Bronchial epithelial cell (primary cell): ENCODE results near the gene PSMA7. TPM values are rescaled to one million over a fixed set of nuclear protein-coding genes. Genes with fewer than 3 reads are reported as not detected.

Experiments
- DNase-seq: peaks from one replicate; pipeline ENCODE4 v3.0.0-alpha.2; 2010; ENCODE audit warnings: low read depth
- FAIRE-seq: peaks from 2 replicates; lab custom pipeline; 2011; peaks lifted over from hg19 to GRCh38; lab: Jason Lieb, UNC
- H3K27me3 ChIP-seq: 2 replicates; pipeline ENCODE4 v1.5.1; 2011; ENCODE audit warnings: low read length; ENCODE audit not compliant: control insufficient read depth, insufficient read depth
- H3K36me3 ChIP-seq: 2 replicates; pipeline ENCODE4 v1.5.1; 2011; ENCODE audit warnings: low read length; ENCODE audit not compliant: control insufficient read depth, insufficient read depth
- H3K4me3 ChIP-seq: 2 replicates; pipeline ENCODE4 v1.5.1; 2011; ENCODE audit warnings: mild to moderate bottlenecking, low read depth, low read length, control low read depth
- total RNA-seq: library from RNA; depleted of rRNA; stranded (reverse); fragments of >200 nt; gene quantifications from 2 replicates; pipeline ENCODE4 v1.2.1, GENCODE V29; 2014
- TF ChIP-seq, protein P1 (sequence below): IDR thresholded peaks from 2 replicates; pipeline ENCODE4 v1.5.1; 2011; ENCODE audit warnings: mild to moderate bottlenecking, moderate library complexity, low read length, control low read depth, inconsistent platforms; ENCODE audit not compliant: insufficient read depth, severe bottlenecking

Gene PSMA7
- total RNA-seq, 1 donor from 2014 or later = 516 TPM

GRCh38 chr20:62096421-62097380, 46.5 kb downstream of the PSMA7 start:
- Histone ChIP-seq H3K36me3 (no peaks in the 10 kb centered on the region), H3K4me3 (no peak overlapping the region), H3K27me3 (no peaks in the 10 kb centered on the region)
- FAIRE-seq (no peak), DNase-seq (no peak)
- TF ChIP-seq, protein P1, sequence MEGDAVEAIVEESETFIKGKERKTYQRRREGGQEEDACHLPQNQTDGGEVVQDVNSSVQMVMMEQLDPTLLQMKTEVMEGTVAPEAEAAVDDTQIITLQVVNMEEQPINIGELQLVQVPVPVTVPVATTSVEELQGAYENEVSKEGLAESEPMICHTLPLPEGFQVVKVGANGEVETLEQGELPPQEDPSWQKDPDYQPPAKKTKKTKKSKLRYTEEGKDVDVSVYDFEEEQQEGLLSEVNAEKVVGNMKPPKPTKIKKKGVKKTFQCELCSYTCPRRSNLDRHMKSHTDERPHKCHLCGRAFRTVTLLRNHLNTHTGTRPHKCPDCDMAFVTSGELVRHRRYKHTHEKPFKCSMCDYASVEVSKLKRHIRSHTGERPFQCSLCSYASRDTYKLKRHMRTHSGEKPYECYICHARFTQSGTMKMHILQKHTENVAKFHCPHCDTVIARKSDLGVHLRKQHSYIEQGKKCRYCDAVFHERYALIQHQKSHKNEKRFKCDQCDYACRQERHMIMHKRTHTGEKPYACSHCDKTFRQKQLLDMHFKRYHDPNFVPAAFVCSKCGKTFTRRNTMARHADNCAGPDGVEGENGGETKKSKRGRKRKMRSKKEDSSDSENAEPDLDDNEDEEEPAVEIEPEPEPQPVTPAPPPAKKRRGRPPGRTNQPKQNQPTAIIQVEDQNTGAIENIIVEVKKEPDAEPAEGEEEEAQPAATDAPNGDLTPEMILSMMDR = no peak

DNA sequence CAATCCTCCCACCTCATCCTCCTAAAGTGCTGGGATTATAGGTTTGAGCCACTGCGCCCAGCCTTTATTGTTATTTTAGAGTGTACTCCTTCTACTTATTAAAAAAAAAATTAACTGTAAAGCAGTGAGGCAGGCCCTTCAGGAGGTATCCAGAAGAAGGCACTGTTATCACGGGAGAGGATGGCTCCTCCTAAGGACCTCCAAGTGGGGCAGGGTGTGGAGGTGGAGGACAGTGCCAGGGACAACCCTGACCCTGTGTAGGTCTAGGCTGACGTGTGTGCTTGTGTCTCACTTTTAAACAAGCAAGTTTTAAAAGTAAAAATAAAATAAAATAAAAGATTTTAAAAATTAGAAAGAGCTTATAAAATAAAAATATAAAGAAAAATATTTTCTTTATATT, 53.8 kb downstream of the PSMA7 start:
- TF ChIP-seq, protein P1 = no peak
- DNase-seq = no peak
- no peak for FAIRE-seq
- no peaks in the 10 kb centered on the region for H3K27me3 ChIP-seq
- H3K36me3 ChIP-seq = no peaks in the 10 kb centered on the region
- H3K4me3 ChIP-seq = no peak overlapping the region

DNA sequence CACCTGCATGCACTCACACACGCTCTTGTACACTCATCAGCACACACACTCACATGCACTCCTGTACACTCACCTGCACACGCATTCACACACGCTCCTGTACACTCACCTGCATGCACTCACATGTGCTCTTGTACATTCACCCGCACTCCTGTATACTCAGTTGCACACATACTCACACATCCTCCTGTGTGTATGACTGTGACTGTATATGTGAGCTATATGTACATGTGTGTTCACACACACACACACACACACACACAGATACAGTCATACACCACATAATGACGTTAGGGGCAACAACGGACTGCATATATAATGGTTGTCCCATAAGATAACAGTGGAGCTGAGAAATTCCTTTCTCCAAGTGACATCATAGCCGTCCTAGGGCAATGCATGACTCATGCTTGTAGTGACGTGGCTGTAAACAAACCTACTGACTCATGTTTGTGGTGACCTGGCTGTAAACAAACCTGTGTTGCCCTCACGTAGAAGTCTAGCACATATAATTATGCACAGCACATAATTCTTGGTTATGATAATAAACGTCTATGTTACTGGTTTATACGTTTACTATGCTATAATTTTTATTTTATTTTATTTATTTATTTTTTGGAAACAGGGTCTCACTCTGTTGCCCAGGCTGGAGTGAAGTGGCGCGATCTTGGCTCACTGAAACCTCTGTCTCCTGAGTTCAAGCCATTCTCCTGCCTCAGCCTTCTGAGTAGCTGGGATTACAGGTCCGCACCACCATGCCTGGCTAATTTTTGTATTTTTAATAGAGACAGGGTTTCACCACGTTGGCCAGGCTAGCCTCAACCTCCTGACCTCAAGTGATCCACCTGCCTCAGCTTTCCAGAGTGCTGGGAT, 54.7 kb downstream of the PSMA7 start:
- Histone ChIP-seq H3K27me3 (no peaks in the 10 kb centered on the region), H3K4me3 (no peak overlapping the region), H3K36me3 (no peaks in the 10 kb centered on the region)
- TF ChIP-seq, protein P1 = no peak
- FAIRE-seq = no peak
- peak; percentile 97 for DNase-seq

DNA sequence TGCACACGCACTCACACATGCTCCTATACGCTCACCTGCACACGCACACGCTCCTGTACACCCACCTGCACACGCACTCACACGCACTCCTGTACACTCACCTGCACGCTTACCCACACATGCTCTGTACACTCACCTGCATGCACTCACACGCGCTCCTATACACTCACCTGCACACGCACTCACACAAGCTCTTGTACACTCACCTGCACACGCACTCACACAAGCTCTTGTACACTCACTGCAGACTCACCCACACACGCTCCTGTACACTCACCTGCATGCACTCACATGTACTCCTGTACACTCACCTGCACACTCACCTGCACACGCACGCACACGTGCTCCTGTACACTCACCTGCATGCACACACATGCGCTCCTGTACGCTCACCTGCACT, 55.6 kb downstream of the PSMA7 start:
- no peaks in the 10 kb centered on the region for H3K27me3 ChIP-seq
- TF ChIP-seq, protein P1 = no peak
- DNase-seq = no peak

DNA sequence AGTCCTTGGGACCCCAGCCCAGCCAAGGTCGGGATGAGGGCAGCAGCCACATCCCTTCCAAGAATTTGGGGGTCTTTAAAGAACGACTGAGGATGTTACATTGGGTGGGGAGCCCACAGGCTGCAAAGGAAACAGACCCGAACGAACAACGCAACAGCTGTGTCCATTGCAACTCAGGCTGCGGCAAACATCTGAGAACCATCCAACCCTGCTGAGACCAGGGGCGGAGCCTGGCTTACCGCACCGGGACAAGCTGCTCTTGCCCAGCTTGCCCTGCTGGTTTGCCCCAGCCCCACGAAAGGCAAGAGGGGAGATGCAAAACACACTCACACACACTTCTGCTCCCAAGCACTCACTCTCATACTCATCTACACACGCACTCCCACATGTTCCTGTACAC, 56.0 kb downstream of the PSMA7 start:
- Histone ChIP-seq H3K27me3 (peaks cover 2% of the 10 kb centered on the region), H3K36me3 (no peaks in the 10 kb centered on the region), H3K4me3 (no peak overlapping the region)
- DNase-seq = no peak
- peak; percentile 13 for FAIRE-seq
- TF ChIP-seq, protein P1 = no peak

More for the DNA sequence above, 55.6 kb downstream of the PSMA7 start:
- Histone ChIP-seq H3K4me3 (no peak overlapping the region), H3K36me3 (no peaks in the 10 kb centered on the region)
- peak; percentile 83 for FAIRE-seq

Other genes with a start within 250 kb of the PSMA7 start
- gene TAF4, start 77.5 kb downstream of the PSMA7 start, total RNA-seq = 3.2 and 5.2 TPM in 2 replicates
- gene LSM14B, start 20.9 kb downstream of the PSMA7 start, total RNA-seq = 64.4 and 85.8 TPM in 2 replicates
- gene SS18L1, start 375 bp upstream of the PSMA7 start, total RNA-seq = 8.7 and 10.8 TPM in 2 replicates
- 22.5 and 24.0 TPM in 2 replicates for gene MTG2, start 39.6 kb upstream of the PSMA7 start, total RNA-seq
- not detected in 2 replicates for gene HRH3, start 76.9 kb upstream of the PSMA7 start, total RNA-seq
- gene OSBPL2, start 95.1 kb upstream of the PSMA7 start, total RNA-seq = 49.8 and 70.4 TPM in 2 replicates
- 139 and 145 TPM in 2 replicates for gene ADRM1, start 159.6 kb upstream of the PSMA7 start, total RNA-seq
- gene LAMA5, start 223.9 kb upstream of the PSMA7 start, total RNA-seq = 61.6 and 99.5 TPM in 2 replicates
- 1,471 and 1,737 TPM in 2 replicates for gene RPS21, start 243.7 kb upstream of the PSMA7 start, total RNA-seq